A204.1 (cell line): ENCODE results near the gene AGRN.

Source experiments
- FAIRE-seq: peaks from 2 replicates; lab custom pipeline; 2012; peaks lifted over from hg19 to GRCh38; lab: Jason Lieb, UNC

Gene AGRN

GRCh38 chr1:1039145-1039910 is 19.4 kb downstream of the AGRN start:
- FAIRE-seq = no peak

GRCh38 chr1:1040004-1040991 is 20.4 kb downstream of the AGRN start:
- FAIRE-seq = no peak

DNA sequence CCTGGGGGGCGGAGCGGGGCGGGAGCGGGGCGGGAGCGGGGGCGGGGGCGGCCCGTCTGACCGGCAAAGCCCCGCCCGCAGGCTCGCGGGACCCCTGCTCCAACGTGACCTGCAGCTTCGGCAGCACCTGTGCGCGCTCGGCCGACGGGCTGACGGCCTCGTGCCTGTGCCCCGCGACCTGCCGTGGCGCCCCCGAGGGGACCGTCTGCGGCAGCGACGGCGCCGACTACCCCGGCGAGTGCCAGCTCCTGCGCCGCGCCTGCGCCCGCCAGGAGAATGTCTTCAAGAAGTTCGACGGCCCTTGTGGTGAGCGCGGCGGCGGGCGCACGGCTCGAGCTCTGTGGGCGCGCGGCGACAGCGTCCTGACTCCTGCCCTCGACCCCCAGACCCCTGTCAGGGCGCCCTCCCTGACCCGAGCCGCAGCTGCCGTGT is 21.2 kb downstream of the AGRN start:
- FAIRE-seq = no peak

GRCh38 chr1:1041873-1042272 is 22.0 kb downstream of the AGRN start:
- no peak for FAIRE-seq

- FAIRE-seq = no peak
These were observed 22.9 kb downstream of the AGRN start for GRCh38 chr1:1042835-1043234.

- no peak for FAIRE-seq
These were observed 23.5 kb downstream of the AGRN start for GRCh38 chr1:1043411-1043810.

DNA sequence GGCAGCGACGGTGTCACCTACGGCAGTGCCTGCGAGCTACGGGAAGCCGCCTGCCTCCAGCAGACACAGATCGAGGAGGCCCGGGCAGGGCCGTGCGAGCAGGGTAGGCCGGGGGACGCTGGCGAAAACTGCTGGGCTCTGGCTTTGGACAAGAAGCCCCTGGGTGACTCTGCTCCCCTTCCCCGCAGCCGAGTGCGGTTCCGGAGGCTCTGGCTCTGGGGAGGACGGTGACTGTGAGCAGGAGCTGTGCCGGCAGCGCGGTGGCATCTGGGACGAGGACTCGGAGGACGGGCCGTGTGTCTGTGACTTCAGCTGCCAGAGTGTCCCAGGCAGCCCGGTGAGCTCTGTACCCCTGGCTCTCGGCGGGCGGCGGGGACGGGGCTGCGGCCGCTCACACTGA is 24.0 kb downstream of the AGRN start:
- no peak for FAIRE-seq

GRCh38 chr1:1044455-1045078 is 24.6 kb downstream of the AGRN start:
- FAIRE-seq = no peak

- no peak for FAIRE-seq
These were observed 25.2 kb downstream of the AGRN start for GRCh38 chr1:1045129-1045528.

DNA sequence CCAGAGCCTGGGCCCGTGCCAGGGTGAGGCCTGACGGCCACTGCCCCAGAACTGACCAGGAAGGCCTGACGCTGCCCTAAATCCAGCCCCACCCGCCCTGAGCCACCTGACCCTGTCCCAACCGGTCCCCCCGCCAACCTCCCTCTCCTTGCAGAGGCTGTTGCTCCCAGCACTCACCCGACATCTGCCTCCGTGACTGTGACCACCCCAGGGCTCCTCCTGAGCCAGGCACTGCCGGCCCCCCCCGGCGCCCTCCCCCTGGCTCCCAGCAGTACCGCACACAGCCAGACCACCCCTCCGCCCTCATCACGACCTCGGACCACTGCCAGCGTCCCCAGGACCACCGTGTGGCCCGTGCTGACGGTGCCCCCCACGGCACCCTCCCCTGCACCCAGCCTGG is 26.3 kb downstream of the AGRN start:
- no peak for FAIRE-seq

DNA sequence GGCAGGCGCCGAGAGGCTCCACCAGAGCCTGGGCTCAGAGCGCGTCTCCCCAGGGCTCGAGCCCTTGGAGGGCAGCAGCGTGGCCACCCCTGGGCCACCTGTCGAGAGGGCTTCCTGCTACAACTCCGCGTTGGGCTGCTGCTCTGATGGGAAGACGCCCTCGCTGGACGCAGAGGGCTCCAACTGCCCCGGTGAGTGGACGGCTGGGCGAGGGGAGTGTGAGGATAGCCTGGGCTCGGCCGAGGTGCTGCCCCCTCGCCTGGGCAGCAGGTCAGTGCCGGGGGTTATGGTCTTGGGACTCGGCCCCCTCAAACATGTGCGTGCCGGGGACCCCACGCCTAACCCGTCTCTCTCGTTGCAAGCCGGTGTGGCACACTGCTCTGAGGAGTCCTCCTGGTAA is 26.8 kb downstream of the AGRN start:
- no peak for FAIRE-seq

DNA sequence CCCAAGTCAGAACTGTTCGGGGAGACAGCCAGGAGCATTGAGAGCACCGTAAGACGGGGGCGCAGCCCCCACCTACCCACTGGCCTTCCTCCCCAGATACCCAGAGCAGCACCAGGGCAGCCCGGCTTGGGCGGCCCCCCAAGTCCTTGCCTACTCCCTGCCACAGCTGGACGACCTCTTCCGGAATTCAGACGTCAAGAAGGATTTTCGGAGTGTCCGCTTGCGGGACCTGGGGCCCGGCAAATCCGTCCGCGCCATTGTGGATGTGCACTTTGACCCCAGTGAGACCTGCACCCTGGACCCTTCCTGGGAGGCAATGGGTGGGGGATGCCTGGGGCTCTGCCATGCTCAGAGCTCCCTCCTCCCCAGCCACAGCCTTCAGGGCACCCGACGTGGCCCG is 27.5 kb downstream of the AGRN start:
- FAIRE-seq = no peak

GRCh38 chr1:1047963-1048362 is 28.0 kb downstream of the AGRN start:
- FAIRE-seq = no peak

DNA sequence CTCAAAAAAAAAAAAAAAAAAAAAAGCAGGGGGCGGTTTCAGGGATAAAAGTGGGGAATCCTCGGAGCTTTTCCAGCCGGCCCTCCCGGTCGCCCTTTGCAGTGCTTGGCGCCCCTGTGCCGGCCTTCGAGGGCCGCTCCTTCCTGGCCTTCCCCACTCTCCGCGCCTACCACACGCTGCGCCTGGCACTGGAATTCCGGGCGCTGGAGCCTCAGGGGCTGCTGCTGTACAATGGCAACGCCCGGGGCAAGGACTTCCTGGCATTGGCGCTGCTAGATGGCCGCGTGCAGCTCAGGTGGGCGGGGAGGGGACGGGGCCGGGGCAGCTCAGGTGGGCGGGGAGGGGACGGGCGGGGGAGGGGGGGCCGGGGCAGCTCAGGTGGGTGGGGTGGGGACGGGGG is 28.8 kb downstream of the AGRN start:
- FAIRE-seq = no peak

DNA sequence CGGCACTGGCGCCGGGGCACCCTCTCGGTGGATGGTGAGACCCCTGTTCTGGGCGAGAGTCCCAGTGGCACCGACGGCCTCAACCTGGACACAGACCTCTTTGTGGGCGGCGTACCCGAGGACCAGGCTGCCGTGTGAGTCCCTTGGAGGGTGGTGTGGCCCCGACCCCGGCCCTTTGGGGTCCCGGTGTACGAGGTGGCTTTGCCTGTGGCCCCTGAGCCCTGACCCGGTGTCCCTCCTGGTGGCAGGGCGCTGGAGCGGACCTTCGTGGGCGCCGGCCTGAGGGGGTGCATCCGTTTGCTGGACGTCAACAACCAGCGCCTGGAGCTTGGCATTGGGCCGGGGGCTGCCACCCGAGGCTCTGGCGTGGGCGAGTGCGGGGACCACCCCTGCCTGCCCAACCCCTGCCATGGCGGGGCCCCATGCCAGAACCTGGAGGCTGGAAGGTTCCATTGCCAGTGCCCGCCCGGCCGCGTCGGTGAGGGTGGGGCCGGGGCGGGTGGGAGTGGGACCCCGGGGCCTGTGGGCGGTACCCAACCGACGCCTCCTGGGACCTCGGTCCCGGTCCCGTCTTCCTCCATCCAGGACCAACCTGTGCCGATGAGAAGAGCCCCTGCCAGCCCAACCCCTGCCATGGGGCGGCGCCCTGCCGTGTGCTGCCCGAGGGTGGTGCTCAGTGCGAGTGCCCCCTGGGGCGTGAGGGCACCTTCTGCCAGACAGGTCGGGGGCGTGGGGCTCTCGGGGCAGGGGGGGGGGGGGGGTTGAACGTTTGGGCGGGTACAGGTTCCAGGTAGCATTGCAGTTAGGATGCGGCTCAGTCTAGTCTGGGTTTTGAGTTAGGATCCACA is 29.6 kb downstream of the AGRN start:
- no peak for FAIRE-seq

DNA sequence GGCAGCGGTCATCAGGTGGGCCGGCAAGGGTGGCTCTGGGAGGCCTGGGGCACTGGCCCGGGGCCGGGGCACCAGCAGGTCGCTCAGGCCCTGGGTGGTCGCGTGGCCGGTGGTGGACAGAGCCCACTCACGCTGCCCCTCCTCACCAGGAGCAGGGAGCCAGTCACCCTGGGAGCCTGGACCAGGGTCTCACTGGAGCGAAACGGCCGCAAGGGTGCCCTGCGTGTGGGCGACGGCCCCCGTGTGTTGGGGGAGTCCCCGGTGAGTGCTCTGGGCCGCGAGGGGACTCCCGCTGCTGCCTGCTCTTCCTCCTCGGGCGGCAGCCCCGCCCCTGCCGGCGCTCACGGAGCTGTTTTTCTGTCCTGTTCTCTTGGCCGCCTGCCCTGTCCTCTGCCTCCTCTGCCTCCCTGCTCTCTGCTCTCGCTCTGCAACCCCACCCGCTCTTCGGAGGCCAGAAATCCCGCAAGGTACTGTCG is 30.7 kb downstream of the AGRN start:
- no peak for FAIRE-seq

DNA sequence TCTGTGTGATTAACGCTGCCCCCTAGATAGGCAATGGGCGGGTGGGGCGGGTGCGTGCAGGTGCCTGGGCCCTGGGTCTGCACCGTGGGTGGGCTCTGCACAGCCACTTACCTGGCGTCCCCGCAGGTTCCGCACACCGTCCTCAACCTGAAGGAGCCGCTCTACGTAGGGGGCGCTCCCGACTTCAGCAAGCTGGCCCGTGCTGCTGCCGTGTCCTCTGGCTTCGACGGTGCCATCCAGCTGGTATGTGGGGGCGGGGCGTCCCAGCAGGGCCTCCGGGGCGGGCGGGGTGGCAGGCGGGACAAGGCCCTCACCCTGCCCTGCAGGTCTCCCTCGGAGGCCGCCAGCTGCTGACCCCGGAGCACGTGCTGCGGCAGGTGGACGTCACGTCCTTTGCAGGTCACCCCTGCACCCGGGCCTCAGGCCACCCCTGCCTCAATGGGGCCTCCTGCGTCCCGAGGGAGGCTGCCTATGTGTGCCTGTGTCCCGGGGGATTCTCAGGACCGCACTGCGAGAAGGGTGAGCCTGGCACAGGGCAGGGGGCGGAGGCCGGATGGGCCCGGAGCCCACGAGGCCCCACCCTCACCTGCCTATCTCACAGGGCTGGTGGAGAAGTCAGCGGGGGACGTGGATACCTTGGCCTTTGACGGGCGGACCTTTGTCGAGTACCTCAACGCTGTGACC is 31.3 kb downstream of the AGRN start:
- FAIRE-seq = no peak

DNA sequence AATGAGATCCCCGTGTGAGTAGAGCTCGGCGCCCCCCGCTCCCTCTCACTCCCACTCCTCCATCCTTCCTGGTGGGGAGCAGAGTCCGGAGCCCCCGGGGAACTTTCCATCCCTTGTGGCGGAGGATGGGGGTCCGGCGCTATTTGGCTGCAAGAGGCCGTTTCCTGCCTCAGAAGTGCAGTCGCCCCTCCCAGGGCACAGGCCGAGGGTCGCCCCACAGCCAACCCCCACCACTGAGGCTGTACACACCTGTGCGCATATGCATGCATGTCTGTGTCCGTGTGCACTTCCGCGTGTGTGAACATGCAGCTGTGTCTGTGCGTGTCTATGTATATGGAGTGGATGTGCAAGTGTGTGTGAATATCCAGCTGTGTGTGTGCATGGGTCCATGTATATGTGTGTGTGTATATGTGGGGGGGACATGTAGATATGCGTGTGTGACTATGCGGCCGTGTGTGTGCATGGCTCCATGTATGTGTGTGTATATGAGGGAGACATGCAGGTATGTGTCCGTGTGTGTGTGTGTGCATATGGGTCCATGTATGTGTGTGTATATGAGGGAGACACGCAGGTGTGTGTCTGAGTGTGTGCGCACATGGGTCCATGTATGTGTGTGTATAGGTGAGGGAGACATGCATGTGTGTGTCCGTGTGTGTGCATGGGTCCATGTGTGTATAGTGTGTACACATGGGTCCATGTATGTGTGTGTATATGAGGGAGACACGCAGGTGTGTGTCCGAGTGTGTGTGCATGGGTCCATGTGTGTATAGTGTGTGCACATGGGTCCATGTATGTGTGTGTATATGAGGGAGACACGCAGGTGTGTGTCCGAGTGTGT is 32.3 kb downstream of the AGRN start:
- no peak for FAIRE-seq

DNA sequence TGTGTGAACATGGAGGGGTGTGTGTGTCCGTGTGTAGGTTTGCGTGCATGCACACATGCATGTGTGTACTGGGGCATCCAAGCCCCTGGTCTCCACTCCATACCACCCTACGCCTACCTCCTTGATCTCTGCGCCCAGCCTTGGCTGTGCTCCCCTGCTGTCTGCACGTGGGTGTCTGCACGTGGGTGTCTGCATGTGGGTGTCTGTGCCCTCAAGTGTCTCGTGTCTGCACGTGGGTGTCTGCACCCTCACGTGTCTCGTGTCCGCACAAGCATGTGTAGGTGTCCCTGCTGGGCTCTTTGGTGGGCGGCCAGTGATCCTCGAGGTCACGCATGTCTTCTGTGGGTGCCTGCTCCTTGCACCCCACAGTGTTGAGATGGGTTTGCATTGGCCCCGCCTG is 33.1 kb downstream of the AGRN start:
- FAIRE-seq = no peak

DNA sequence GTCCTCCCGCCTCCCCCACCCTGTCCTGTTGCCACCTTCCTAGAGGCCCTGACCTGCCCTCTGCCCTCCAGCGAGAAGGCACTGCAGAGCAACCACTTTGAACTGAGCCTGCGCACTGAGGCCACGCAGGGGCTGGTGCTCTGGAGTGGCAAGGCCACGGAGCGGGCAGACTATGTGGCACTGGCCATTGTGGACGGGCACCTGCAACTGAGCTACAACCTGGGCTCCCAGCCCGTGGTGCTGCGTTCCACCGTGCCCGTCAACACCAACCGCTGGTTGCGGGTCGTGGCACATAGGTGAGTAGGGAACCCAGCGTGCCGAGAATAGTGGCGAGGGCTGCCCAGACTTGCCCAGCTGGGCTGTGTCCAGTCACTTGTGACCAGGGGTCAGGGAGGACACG is 33.8 kb downstream of the AGRN start:
- no peak for FAIRE-seq
